DMS153 treated with DMSO at 0.1 percent for 48 hours (cell line): ENCODE data around the gene AVP.
"Not testable (repeated sequence)": the region's sequence is repeated elsewhere in the genome, so short reads cannot be mapped to it uniquely, and the experiment has no call there.

Source experiments
- DNase-seq: peaks from one replicate; lab custom pipeline; 2025; ENCODE audit not compliant: unreplicated experiment; lab: John Stamatoyannopoulos, UW

The AVP gene

GRCh38 chr20:3084283-3084985 lies at the start of gene AVP:
TSS of gene AVP (minus strand) at chr20:3084724. CDS start at chr20:3084674, 50 bp downstream.
- DNase-seq = no peak

GRCh38 chr20:3134151-3134550 lies 49.6 kb upstream of the AVP start:
- no peak for DNase-seq

GRCh38 chr20:3133155-3133554 lies 48.6 kb upstream of the AVP start:
- DNase-seq = no peak

- DNase-seq = no peak
Observed at GRCh38 chr20:3130051-3130600, 45.6 kb upstream of the AVP start.

- DNase-seq = no peak
Observed at GRCh38 chr20:3129094-3129493, 44.6 kb upstream of the AVP start.

- no peak for DNase-seq
Observed at GRCh38 chr20:3128275-3128984, 43.9 kb upstream of the AVP start.

- no peak for DNase-seq
Observed at GRCh38 chr20:3126527-3126859, 42.0 kb upstream of the AVP start.

- not testable (repeated sequence) for DNase-seq
Observed at GRCh38 chr20:3125776-3126526, 41.4 kb upstream of the AVP start.

- DNase-seq = not testable (repeated sequence)
Observed at GRCh38 chr20:3124773-3125560, 40.4 kb upstream of the AVP start.

GRCh38 chr20:3124163-3124562 lies 39.6 kb upstream of the AVP start:
- DNase-seq = not testable (repeated sequence)

- DNase-seq = no peak
Observed at GRCh38 chr20:3123542-3123941, 39.0 kb upstream of the AVP start.

- no peak for DNase-seq
Observed at GRCh38 chr20:3121955-3122610, 37.6 kb upstream of the AVP start.

GRCh38 chr20:3121271-3121911 lies 36.9 kb upstream of the AVP start:
- no peak for DNase-seq

GRCh38 chr20:3119044-3119443 lies 34.5 kb upstream of the AVP start:
- DNase-seq = no peak

- peak; percentile 19 for DNase-seq
Observed at GRCh38 chr20:3117839-3118379, 33.4 kb upstream of the AVP start.

- DNase-seq = no peak
Observed at GRCh38 chr20:3116341-3116740, 31.8 kb upstream of the AVP start.

GRCh38 chr20:3115190-3116107 lies 30.9 kb upstream of the AVP start:
- DNase-seq = peak; percentile 14

- DNase-seq = no peak
Observed at GRCh38 chr20:3111995-3112394, 27.5 kb upstream of the AVP start.

- DNase-seq = no peak
Observed at GRCh38 chr20:3111507-3111906, 27.0 kb upstream of the AVP start.
